HG03280 (cell line): Measurements from ENCODE around the gene ETNK2.
A peak's percentile ranks its signal among the peaks of the same experiment; 100 is the strongest.

ENCODE experiments used
- ATAC-seq: cut with Tn5 transposase; IDR thresholded peaks from one replicate; pipeline ENCODE4 v1.9.1; 2021; ENCODE audit warnings: mild to moderate bottlenecking, moderate library complexity; ENCODE audit not compliant: unreplicated experiment

ETNK2 gene

DNA sequence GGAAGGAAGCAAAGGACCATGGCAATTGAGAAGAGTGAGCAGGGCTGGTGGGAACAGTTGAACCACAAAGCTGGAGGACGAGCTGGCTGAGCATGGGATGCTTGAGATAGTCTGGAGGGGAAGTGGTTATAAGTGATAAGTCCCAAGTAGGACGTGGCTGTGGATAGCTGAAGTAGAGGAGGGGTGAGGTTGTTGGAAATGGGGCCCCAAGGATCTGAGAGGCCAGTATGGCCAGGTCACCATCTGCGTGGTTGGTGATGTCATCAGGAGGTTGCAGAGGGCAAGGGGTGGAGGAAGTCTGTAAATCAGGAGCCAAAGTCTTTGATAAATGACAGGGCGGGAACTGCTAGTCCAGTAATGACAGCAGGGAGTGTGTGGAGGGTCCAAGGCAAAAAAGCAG, 25.3 kb upstream of the ETNK2 start:
- ATAC-seq, result no peak

DNA sequence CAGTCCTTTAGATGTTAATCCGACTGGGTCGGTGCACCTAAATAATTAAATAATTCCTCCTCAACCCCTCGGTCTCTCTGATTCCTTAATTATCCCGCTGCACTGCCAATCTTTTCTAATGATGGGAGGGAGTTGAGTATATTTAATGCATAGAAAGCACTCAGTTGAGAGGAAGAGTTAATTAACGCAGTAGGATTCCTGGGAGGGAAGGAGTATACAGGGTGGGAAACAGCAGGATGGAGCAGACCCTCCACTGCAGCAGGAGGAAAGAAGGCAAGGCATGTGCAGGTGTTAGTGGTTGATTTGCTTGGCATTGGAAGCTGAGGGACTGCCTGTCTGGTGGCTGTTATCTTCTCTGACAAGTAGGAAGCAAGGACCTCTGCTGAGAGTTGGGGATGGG, 24.2 kb upstream of the ETNK2 start:
- no peak for ATAC-seq

DNA sequence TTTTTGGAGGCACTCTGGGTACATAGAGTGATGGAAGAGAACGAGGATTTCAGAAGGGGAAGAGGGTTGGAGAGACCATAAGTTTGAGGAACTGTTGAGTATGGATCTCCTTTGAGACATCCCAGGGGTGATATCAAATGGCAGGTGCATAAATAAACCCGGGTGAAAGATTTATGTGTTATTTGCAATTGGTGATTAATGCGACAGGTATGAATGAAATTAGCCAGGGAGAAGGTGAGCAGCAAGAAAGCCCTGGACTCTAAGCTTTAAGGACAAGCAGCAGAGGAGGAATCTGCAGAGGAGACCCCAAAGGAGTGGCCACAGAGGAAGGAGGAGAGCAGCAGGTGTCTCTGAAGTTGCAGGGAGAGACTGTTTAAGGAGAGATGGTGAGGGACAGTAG, 23.1 kb upstream of the ETNK2 start:
- no peak for ATAC-seq

DNA sequence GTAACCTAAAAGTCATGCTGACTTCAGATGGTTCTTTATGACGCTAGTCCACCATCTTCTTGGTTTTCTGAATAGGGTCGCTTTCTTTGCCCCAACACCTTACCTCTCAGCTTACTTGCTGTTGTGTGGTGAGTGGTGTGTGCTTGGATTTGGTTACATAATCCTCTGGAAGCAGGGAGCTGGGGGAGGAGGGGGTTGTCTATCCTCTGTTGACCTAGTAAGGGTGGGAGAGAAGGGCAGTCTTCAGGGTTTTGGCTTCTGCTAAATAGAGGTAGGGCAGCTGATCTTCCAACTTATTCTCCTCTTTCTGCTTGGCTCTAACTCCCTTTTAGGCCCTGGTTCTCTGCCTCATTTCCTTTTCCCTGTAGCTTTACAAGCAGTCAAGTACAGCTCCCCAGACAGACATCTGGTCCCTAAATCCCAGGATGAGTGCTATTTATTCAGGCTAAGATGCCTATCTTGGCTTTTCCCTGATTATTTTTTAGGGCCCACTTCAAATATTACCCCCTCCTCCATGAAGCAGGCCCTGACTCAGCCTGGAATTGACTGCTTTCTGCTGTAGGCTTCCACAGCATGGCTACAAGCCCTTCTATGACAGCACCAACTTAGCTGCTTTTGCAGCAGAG, 20.7 kb upstream of the ETNK2 start:
- ATAC-seq, result no peak

DNA sequence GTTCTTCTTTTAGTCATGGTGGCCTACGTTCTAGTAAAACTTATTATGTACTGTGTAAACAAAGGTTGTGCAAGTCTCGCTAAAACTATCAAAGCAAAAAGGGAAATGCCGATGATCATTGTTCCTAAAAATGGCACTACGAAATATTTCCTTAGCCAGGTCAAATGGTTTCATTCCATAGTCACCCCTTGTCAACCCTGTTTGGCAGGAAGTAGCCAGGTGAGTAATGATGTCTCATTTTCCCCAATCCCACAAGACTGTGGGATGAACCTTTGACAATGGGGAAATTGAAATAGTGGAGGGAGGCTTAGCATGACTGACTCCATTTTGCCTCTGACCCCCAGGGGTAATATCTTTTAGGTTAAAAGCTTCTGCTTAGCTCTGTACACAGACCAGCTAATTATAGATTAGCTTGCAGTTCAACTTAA, 19.9 kb upstream of the ETNK2 start:
- no peak for ATAC-seq

DNA sequence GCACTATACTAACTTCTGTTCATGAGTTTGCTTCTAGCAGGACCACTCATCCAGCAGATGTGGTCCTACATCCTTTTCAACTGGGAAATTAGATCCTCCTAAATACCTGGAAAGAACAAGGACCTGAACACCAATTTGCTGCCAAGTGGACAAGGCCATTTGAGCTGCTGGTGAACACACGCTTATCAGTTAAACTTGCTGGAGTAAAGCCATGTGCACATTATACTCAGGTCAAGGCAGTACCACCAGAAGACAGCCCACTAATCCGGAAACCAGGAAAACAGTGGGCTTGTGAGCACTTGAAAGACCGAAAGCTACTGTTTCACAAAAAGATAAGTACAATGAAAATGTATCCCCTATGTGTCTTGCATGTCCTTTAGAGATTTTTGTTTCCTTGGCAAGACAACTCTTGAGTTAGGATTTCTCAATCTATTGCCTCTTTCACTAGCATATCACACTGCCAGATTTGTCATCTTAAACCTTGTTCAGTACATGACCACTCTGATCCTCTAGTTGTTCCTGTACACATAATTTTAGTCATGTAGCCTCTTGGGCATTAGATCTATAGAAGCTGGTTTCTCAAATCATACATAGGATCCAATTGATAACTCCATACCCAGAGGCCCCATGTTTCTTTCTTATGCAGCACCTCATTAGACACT, 18.8 kb upstream of the ETNK2 start:
- no peak for ATAC-seq

DNA sequence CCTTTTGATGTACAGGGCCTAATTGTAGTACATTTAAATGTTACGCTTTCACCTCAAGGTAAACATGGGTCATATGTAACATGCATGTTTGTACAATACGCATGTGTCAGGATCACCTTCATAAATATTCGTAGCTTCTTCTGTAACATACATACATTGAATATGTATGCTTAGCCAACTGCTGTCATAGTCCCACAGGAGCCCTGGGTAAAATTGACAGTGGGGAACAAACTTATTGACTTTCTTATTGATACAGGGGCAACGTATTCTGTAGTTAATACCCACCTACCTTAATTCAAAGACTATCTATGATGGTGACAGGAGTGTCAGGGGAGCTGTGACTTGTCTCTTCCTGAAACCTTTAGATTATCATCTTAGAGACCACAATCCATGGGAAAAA, 18.0 kb upstream of the ETNK2 start:
- ATAC-seq, result no peak

DNA sequence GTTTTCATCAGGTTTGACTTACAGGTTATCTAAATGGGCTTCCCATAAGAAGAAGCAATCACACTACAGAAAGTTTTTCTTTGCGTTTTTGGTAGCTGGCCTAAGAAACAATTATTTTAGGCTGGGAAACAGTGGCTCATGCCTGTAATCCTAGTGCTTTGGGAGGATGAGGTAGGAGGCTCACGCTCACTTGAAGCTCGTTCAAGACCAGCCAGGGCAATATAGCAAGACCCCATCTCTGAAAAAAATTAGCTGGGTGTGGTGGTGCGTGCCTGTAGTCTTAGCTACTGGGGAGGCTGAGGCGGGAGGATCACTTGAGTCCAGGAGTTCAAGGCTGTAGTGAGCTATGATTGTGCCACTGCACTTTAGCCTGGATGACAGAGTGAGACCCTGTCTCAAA, 15.9 kb upstream of the ETNK2 start:
- ATAC-seq, result no peak

DNA sequence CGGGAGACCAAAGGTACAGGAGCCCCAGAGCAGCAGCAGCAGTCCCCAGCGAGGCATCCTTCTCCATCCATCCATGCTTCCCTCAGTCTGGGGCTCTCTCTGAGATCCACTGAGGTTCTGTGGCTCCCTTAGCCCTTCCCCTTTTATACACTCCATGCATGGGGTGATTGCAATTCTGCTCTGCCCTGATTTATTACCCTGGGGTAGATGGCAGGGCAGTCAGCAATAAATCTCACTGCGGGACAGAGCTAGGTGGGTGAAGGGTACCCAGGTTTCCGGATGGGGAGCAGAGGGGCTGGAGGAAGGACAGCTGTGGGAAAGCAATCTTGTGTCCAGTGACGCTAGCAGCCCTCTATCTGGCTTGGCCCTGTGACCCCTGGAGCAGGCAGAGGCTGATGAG, 14.4 kb upstream of the ETNK2 start, which contains the start of gene REN:
TSS of gene REN (minus strand) at position 119 of the 400 bp plus-strand sequence. CDS start at position 75, 44 bp downstream.
- no peak for ATAC-seq

DNA sequence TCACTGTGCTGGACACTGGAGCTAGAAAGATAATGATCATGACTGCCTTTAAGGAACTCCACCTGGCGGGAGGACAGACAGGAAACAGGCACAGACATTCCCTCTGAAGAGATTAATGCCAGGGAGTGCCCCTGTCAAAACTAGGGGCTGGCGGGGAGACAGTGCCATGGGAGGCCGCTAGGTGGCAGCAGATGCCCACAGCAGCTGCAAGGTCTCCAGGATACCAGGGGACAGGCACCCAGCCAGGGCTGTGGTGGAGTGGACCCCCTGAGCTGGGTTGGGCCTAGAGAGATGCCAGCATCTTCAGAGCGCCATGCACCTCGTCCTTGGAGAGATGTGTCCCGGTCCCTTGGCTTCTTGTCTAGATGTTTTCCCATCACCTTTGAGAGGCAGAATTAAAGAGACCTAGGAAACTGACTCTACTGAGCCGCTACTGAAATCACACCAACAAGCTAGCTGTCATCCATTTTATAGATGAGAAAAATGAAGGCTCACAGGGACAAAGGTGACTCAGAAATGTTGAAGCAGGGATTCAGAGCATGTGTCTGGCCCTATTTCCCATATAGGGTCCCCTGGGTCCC, 10.7 kb upstream of the ETNK2 start:
- peak; percentile 60 for ATAC-seq

DNA sequence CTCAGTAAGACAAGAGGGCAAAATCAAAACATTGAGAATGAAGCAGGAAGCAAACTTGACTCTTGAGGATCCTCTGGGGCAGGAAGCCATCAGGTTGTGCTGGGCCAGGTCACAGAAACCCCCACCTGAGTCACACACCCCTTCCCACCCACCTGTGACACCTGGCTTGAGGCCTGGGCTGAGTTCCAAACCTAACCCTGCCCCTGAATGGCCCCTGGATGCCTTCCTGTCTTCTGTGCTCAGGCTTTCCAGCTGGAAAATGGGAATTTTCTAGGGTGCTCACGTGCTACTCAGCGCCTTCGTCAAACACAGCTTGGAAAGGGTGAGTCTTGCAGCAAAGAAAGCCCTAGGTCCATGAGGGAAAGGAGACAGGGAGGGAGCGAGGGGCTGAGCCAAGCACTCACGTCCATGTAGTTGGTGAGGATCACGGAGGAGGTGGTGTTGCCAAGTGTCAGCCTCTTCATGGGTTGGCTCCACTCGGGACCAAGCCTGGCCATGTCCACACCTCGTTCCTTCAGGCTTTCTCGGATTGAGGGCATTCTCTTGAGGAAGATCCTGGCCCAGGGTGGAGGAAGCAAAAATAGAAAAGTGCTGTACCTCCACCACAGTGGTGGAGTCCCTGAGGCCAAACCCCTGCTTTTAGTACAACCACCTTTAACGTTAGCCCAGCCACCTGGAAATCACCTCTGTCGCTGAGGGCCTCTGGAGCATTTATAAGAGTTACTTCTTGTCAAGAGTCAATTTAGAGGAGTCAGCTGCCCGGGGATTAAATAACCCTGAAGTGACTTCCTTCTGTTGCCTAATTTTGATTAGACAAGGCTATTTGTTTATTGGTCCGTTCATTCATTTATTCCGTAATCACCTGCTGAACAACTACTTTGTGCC, 10.0 kb upstream of the ETNK2 start:
- ATAC-seq, result no peak

DNA sequence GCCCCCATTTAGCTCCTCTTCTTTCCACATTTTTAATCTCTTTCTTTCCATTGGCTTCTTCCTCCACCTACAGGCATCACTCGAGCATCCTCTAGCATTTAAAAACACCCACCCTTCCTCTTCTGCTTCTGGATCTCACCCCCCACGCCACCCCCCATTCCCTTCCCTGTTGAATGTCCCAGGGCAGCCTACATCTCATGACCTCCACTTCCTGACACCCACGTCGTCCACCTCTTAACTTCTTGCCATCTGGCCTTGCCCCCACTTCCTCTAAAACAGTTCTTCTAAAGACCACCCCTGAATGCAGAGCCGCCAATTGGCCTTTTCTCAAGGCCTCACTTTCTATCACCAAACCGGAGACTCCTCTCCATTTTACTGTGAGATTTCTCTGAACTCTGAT, 6.1 kb upstream of the ETNK2 start:
- no peak for ATAC-seq

DNA sequence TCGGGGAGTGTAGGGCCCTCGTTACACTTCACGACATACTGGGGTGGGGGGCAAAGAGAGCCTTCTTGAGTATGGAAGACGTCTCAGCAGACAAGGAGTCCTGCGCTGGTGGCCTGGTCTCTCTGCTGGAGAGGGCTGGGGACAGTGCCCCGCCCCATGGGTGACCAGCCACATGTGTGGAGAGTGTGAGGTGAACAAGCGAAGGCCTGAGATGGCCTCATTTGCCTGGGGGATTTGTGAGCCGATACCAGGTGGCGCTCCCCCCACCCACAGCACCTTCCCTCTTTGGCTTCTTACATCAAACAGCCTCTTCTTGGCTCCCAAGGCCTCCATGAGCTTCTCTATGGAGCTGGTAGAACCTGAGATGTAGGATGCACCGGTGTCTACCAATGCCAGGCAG, 4.0 kb upstream of the ETNK2 start:
- no peak for ATAC-seq

DNA sequence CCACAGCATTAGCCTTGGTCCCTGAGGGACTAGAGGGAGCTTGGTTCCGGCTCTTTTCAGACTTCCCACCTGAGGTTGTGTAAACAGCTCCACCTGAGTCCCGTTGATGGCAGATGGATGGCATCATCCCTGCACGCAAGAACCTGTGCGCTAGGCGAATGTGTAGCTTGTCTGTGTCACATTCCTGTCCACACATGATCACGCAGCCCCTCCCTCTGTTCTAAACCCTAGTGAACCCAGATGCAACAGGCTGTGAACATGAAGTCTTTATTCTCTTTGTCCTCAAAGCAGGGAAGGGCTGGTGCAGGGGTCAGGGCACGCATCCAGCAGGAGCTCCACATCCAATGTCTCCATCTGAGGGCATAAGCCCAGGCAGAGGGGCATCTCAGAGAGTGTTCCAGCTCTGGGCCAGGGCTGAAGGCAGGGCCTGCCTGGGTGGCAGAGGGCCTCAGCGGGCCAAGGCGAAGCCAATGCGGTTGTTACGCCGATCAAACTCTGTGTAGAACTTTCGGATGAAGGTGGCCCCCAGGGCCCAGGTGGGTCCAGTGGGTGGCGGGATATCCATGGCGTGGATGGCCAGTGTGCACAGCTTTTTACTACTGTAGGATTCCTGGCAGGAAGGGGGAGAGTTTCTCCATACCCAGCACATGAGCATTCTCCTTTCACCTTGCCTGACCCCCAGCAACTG, 2.9 kb upstream of the ETNK2 start:
- ATAC-seq, result no peak

DNA sequence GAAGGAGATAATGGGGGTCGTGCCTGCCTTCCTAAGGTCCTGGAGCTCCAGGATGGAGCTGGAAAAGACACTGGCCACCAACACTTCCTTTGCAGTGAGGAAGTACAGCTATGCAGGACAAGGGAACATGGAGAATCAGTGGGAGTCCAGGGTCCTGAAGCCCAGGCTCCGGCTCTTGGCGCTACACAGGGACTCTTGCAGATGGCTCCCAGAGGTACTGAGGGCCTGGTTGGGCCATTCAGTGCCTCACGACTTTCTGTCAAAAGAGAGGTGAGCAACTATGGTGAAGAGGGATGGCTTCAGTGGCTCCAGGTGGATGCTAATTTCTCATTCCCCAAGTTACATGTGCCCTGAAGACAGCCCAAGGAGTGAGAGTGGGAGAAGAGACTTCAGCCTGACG, 1.8 kb upstream of the ETNK2 start:
- no peak for ATAC-seq

DNA sequence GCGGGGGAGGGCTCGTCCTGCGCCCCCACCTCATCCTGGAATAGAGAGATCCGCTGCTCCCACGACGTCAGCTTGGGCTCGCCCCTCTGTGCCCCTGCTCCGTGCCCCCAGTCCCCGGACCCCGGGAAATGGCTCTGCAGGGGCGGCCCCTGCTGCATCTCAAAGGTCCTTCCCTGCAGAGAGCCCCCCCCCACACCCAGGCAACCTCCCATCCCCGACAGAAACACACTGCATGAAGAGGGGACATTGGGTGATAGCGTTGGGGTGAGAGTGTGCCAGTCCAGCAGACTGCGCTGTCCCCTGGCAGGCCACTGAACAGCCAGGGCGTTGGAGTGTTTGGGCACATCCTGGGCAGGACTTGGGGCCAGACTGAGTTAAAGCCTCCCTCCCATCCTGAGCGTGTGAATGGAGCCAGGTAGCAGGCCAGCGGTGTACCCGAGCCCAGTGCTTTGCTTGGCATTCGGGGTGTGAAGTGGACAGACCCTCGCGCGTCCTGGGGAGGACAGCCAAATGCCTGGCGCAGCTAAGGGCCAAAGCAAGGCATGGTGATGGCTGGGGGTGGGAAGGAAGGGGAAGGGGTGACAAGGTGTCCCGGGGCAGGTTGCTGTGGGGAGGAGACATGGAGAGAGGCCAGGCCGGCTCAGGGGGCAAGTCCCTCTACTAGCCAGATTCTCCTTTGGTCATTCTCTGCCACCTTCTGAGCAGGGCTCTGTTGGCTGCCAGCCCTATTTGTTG, 633 bp upstream of the ETNK2 start:
- ATAC-seq, result no peak

DNA sequence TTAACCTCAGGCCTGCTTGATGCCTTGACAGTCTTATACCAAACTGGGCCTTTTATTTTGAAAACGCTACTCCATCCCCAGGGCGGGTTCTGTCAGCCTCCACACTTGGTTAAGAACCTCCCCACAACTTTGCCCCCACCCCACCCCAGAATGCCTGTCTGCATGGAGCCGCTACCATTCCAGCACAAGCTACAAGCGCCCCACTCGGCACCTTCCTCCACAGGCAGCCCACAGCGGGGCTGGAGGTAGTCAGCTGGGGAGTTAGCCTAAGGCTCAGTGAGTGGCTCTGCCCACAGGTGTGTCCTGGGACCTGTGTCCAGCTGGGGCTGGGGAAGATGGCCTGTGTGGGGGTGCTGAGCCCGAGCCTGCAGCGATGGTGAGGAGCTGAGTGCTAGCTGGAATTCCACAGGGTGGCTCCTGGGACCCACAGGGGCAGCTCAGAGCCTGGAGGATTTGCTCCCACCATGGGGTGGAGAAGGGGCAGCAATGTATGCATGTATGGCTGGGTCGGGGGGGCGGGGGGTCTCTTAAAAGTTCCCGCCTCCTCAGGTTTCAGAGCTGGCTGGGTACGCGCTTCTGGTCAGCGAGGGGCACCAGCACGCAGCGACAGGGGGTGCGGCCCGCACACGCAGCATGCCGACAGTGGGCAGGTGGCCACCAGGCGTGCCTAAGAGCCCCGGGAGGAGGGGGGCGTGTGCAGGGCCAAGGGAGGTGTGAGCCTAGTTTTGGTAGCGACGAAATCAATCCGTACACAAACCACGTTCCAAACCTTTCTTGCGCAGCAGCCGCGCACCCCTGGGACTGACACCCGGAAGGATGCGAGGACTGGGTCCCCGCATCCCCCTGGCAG, 917 bp downstream of the ETNK2 start:
- no peak for ATAC-seq

DNA sequence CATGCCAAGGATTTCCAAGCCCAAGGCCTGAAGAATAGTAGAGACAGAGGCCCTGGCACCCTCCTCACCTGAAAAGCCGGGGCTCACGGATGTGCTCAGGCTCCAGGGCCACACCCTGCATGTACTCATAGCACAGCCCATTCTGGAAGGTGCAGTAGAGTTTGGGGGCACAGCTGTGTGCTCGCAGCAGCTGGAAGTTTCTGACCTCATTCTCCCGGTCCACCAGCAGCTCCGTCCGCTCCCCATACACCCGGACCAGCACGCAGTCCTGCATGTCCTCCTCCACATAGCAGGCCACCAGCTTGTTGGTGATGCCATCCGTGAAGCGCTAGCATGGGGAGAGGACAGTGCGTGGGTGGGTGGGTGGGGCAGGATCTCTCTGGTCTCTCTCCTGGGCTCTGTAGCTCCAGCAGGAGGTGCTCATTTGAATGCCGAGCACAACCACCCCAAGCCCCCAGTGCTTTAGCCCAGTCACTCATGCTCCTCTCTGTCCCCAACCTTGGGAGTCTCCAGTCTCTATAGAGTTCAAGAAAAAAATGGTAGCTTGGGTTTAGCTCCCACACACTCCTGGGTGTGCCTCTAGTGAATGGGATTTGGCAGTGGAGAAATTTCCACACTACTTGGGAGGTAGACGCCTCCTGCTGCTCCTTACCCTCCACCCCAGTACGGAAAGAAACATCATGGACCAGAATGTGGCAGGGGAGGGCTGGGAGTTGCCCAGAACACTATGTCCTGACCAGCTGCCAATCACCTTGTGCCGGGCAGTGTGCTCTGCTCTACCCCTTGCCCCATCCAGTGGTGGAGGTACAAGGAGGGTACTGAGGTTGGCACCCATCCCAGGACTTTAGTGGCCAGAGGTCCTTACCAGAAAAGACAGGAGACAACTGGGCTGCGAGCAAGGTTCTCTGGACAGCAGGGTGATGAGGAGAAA, 1.9 kb downstream of the ETNK2 start:
- no peak for ATAC-seq
